ENCODE measurements around the gene MINDY4B.

Gene MINDY4B

GRCh38 chr3:150901793-150902192 is 3.4 kb downstream of the MINDY4B start:
- Histone ChIP-seq H3K27me3 (ENCODE audit: insufficient read depth, low read length) (no peaks in the 10 kb centered on the region), H3K4me1 (ENCODE audit: insufficient read depth, low read length, severe bottlenecking) (no peaks in the 10 kb centered on the region), H3K36me3 (ENCODE audit: insufficient read depth, low read length) (no peaks in the 10 kb centered on the region), H3K9me3 (ENCODE audit: low read length) (no peaks in the 10 kb centered on the region), H3K79me2 (ENCODE audit: insufficient read depth, low read length) (no peaks in the 10 kb centered on the region), H4K20me1 (ENCODE audit: insufficient read depth, low read length) (no peaks in the 10 kb centered on the region), H3K27ac (ENCODE audit: low read depth, low read length, poor library complexity, severe bottlenecking) (no peak overlapping the region), H3K4me3 (ENCODE audit: low read depth, low read length, poor library complexity, severe bottlenecking) (no peak overlapping the region), H3K4me2 (ENCODE audit: low read length) (no peak overlapping the region), H3K9me2 (ENCODE audit: low read depth, low read length) (no peaks in the 10 kb centered on the region), H3K9ac (ENCODE audit: low read length) (no peak overlapping the region), H2AFZ (ENCODE audit: low read length) (no peak overlapping the region), H3F3A (ENCODE audit: insufficient read depth, low read length) (no peaks in the 10 kb centered on the region)
- TF ChIP-seq EZH2 (IDR thresholded peaks at IDR 0.05; ENCODE audit: borderline replicate concordance, low read length) (no peak), CTCF (IDR thresholded peaks at IDR 0.05; ENCODE audit: low read length) (no peak)

- Histone ChIP-seq H3K9ac (ENCODE audit: low read length) (no peak overlapping the region), H3K4me2 (ENCODE audit: low read length) (no peak overlapping the region), H3K27ac (ENCODE audit: low read depth, low read length, poor library complexity, severe bottlenecking) (no peak overlapping the region), H3K27me3 (ENCODE audit: insufficient read depth, low read length) (no peaks in the 10 kb centered on the region), H3K79me2 (ENCODE audit: insufficient read depth, low read length) (no peaks in the 10 kb centered on the region), H3K4me1 (ENCODE audit: insufficient read depth, low read length, severe bottlenecking) (no peaks in the 10 kb centered on the region), H3K36me3 (ENCODE audit: insufficient read depth, low read length) (no peaks in the 10 kb centered on the region), H3K9me2 (ENCODE audit: low read depth, low read length) (no peaks in the 10 kb centered on the region), H3K4me3 (ENCODE audit: low read depth, low read length, poor library complexity, severe bottlenecking) (no peak overlapping the region), H3F3A (ENCODE audit: insufficient read depth, low read length) (no peaks in the 10 kb centered on the region), H3K9me3 (ENCODE audit: low read length) (no peaks in the 10 kb centered on the region), H4K20me1 (ENCODE audit: insufficient read depth, low read length) (no peaks in the 10 kb centered on the region), H2AFZ (ENCODE audit: low read length) (no peak overlapping the region)
- TF ChIP-seq EZH2 (IDR thresholded peaks at IDR 0.05; ENCODE audit: borderline replicate concordance, low read length) (no peak), CTCF (IDR thresholded peaks at IDR 0.05; ENCODE audit: low read length) (no peak)
Observed at GRCh38 chr3:150899141-150899540, 6.1 kb downstream of the MINDY4B start.

GRCh38 chr3:150898046-150898754 is 7.0 kb downstream of the MINDY4B start:
- Histone ChIP-seq H3K79me2 (ENCODE audit: insufficient read depth, low read length) (no peaks in the 10 kb centered on the region), H3K27me3 (ENCODE audit: insufficient read depth, low read length) (no peaks in the 10 kb centered on the region), H3K4me3 (ENCODE audit: low read depth, low read length, poor library complexity, severe bottlenecking) (no peak overlapping the region), H3K9me3 (ENCODE audit: low read length) (no peaks in the 10 kb centered on the region), H3K27ac (ENCODE audit: low read depth, low read length, poor library complexity, severe bottlenecking) (no peak overlapping the region), H3K4me1 (ENCODE audit: insufficient read depth, low read length, severe bottlenecking) (no peaks in the 10 kb centered on the region), H3K9ac (ENCODE audit: low read length) (no peak overlapping the region), H2AFZ (ENCODE audit: low read length) (no peak overlapping the region), H3K4me2 (ENCODE audit: low read length) (no peak overlapping the region), H3F3A (ENCODE audit: insufficient read depth, low read length) (no peaks in the 10 kb centered on the region), H3K36me3 (ENCODE audit: insufficient read depth, low read length) (no peaks in the 10 kb centered on the region), H3K9me2 (ENCODE audit: low read depth, low read length) (no peaks in the 10 kb centered on the region), H4K20me1 (ENCODE audit: insufficient read depth, low read length) (no peaks in the 10 kb centered on the region)
- no peak for TF ChIP-seq CTCF (IDR thresholded peaks at IDR 0.05; ENCODE audit: low read length)
- TF ChIP-seq EZH2 (IDR thresholded peaks at IDR 0.05; ENCODE audit: borderline replicate concordance, low read length): no peak
